ENCODE results near the gene TNNI3K.
A peak's percentile ranks its signal among the peaks of the same experiment; 100 is the strongest.
"Not testable (repeated sequence)": the region's sequence is repeated elsewhere in the genome, so short reads cannot be mapped to it uniquely, and the experiment has no call there.

Gene TNNI3K, protein sequence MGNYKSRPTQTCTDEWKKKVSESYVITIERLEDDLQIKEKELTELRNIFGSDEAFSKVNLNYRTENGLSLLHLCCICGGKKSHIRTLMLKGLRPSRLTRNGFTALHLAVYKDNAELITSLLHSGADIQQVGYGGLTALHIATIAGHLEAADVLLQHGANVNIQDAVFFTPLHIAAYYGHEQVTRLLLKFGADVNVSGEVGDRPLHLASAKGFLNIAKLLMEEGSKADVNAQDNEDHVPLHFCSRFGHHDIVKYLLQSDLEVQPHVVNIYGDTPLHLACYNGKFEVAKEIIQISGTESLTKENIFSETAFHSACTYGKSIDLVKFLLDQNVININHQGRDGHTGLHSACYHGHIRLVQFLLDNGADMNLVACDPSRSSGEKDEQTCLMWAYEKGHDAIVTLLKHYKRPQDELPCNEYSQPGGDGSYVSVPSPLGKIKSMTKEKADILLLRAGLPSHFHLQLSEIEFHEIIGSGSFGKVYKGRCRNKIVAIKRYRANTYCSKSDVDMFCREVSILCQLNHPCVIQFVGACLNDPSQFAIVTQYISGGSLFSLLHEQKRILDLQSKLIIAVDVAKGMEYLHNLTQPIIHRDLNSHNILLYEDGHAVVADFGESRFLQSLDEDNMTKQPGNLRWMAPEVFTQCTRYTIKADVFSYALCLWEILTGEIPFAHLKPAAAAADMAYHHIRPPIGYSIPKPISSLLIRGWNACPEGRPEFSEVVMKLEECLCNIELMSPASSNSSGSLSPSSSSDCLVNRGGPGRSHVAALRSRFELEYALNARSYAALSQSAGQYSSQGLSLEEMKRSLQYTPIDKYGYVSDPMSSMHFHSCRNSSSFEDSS

DNA sequence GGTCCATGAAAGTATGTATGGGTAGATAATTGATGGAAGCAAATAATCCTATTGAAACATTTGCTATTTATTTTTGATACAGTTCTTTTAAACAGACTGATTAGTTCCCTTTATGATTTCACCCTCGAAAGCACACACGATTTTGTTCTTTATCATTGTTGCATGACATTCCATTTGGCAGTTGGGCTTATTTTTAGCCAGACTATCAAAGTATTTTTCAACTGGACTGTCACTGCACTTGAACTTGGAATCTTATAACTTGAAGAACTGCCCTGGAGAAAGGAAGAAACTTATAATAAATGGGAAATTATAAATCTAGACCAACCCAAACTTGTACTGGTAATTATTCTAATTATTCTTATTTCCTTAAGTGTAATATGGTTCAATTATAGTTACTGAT lies at the start of gene TNNI3K:
Gene TNNI3K, plus strand, starts transcription at position 235 of the 400 bp plus-strand sequence. Its CDS starts 65 bp downstream, at position 300.
- no peak for DNase-seq

DNA sequence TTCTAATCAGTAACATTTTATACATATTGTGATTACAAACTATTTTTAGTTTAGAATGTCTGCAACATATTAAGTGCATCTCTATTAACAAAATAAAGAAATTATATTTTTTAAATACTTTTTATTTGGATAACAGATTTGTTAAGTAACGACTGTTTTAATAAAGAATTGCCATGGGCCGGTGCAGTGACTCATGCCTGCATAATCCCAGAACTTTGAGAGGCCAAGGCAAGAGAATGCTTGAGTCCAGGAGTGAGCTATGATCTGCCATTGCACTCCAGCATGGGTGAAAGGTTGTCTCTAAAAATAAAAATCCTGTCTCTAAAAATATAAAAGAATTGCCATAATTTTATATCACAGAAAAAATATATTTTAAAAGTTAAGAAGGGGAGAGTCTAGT lies 41.3 kb upstream of the TNNI3K start:
- no peak for DNase-seq

DNA sequence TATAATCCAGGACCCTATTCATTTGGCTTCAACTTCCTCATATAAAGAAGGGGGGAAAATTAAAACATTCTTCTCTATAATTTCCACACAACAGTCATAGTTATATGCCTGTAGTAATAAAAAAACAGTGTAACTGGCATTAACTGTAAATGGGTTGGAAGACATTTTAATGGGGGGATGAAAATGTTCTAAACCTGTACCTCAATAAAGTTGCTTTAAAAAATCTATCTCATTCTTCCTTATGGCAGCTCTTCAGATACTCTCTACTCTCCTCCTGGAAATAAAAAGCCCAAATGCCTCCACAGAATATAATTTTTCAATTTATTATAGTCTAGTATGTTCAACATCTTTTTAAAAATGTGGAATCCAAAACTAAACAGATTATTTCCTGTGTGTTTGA lies 39.8 kb upstream of the TNNI3K start:
- no peak for DNase-seq

DNA sequence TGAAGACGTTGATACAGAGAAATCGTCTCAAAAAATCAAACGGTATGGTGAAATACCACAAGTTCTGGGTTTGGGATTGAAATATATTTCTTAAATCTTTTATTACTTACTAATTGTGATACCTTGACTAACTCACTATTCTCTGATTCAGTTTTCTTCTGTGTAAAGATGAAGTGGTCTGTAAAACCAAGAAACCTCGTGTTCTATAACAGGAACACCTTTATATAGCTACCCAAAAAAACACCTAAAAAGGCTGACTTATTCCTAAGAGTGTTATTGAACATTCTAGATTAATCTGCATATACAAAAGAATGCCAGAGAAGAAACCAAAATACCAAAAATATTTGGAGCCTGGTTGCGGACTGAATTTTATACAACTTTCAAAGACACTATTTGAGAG lies 37.9 kb upstream of the TNNI3K start:
- no peak for DNase-seq

DNA sequence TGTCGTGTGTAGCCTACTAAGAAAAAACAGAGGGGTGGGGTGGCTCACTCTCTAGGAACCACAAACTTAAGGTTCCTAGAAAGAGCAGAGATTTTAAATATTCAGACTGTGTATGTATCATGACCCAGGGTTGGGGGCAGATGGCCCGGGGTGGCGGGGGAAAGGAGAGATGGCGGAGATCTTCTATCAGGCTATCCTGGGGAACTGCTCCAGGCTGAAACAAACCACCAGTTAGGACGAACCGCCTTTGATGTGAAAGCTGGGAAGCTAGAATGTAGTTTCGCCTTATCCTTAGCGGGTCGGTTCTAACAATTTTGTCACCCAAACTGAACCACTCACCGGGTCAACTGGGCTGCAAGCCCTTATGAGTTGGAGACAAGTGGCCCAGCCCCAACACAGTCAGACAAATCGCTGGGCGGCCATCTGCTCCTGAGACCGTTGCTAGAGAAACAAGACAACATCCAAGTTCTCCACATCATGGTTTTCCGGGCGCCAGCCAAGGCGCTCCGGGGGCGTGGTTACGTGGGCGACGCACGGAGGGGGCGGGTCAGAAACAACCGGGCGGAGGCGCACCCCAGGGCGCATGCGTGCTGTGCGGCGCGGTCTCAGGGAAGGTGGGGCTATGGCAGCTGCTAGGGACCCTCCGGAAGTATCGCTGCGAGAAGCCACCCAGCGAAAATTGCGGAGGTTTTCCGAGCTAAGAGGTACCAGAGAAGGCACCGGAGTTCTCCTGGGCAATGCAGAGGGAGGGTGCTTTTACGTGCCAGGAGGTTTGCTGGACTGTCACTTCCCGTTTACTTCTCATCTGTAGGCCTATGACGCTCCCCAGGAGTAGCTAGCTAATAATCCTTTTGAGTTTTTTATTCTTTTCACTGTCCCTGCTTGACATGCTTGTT lies 37.3 kb upstream of the TNNI3K start, which contains the start of the genes FPGT and LRRIQ3:
Gene FPGT, plus strand, starts transcription at position 586 of the 896 bp plus-strand sequence. Its CDS starts 37 bp downstream, at position 623.
Gene LRRIQ3, minus strand, starts transcription at position 520 of the 896 bp plus-strand sequence. CDS start 14,492 bp downstream, outside the sequence.
- peak; percentile 96 for DNase-seq

DNA sequence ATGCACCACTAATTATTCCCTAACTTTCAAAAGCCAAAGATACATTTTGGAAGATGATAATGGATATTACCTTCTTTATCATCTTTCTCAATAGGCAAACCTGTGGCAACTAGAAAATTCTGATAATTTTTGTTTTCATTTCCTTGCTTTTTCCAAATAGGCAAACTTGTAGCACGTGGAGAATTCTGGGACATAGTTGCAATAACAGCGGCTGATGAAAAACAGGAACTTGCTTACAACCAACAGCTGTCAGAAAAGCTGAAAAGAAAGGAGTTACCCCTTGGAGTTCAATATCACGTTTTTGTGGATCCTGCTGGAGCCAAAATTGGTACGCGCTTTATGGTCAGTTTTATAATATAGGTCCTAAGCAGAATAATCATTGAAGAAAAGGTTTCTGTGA lies 35.7 kb upstream of the TNNI3K start:
- DNase-seq = no peak

DNA sequence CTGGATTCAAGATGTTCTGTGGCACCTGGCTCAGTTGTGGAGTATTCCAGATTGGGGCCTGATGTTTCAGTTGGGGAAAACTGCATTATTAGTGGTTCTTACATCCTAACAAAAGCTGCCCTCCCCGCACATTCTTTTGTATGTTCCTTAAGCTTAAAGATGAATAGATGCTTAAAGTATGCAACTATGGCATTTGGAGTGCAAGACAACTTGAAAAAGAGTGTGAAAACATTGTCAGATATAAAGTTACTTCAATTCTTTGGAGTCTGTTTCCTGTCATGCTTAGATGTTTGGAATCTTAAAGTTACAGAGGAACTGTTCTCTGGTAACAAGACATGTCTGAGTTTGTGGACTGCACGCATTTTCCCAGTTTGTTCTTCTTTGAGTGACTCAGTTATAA lies 29.9 kb upstream of the TNNI3K start:
- DNase-seq = no peak

DNA sequence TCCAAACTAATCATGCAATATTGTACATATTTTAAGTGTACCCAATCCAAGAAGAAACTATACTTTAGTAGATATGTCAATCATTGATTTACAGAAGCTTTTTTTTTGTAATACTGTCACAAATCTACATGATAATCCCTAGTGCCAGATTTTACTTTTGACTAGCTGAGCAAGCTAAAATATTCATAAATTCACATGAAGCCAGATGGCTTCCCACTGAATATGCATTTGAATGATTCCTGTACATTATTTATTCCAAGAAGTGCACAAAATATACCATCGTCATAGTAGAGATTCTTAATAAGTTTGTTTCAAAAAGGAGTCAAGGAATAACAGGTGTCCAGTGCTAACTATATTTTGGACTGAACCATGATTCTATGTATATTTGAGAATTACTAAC lies 20.0 kb upstream of the TNNI3K start:
- no peak for DNase-seq

DNA sequence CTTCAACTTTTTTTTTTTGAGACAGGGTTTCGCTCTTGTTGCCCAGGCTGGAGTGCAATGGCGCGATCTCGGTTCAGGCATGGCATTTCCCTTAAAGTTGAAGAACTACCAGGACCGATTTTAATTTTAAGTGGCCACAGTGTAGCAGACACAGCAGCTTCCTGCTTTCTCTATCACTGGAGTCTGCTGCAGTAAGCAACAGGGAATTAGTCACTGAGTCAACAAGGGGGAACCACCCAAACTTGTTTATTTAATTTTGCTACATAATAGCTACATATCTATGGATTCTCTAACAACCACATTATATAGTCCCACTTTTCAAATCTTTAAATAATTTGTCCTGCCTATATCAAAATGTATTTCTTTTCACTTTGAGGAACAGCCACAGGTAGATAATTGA lies 12.5 kb upstream of the TNNI3K start:
- DNase-seq = no peak

DNA sequence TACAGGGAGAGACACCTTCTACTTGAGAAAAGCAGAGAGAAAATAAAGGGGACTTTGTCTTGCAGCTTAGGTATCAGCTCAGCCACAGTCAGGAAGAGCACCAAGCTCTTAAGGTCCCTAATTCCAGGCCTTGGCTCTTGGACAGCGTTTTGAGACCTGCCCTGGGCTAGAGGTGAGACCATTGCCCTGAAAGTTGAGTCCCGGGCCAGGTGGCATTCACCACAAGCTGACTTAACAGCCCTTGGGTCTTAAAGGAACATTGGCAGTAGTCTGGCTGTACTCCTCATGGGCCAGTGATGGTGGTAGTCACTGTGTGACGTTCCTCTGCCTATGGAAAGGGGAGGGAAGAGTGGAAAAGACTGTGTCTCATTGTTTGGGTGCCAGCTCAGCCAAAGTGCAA lies 11.7 kb upstream of the TNNI3K start:
- DNase-seq = no peak

DNA sequence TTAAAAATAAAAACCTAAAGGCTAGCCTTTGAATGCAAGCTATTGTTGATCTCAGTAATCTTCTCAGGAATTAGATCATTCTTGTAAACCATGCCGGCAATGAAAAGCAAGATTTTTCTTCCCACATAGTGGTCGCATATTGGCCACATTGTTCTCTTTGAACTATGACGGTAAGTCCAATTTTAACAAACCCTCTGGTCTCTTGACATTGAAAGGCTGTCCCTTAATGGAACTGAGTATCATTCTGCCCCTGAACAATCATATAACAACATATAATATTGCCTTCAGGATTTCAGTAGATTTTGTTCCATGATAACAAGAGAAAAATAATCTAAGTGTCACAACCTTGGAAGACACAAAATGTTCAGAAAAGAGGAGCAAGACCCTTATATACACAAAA lies 1.3 kb downstream of the TNNI3K start:
- DNase-seq = no peak

DNA sequence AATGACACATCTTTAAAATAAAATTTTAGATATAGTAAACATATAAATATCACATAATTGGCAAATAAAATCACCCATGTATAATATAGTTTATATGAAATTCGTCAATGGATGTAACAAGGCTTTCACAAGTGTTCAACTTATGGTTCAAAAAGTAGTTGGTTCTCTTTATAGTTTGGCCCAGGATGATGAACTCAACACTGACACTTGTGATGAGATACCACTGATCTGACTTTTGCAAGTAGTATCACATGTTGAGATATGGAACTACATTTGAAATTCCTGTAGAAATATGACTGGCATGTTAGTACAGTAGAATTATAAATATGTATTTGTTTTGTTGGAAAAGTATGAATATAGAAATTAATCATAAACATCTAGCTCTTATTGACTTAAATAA lies 1.8 kb downstream of the TNNI3K start:
- DNase-seq = no peak

DNA sequence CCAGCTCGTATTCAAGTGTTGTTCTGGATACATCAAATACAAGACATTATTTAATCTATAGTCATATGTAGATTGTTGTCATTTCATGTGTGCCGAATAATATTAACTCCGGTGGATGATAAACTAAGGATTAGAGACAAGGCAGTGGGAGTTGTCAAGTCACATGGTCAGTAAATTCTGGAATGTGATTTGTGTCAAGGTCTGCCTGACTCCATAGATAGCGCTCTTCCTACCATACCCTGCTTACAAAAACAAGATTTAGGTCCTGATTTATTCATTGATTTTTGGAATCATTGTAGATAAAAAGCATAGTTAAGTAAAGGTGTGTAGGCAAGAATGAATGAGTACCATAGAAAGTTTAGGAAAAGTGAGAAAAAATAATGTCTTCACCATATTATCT lies 2.6 kb downstream of the TNNI3K start:
- no peak for DNase-seq

DNA sequence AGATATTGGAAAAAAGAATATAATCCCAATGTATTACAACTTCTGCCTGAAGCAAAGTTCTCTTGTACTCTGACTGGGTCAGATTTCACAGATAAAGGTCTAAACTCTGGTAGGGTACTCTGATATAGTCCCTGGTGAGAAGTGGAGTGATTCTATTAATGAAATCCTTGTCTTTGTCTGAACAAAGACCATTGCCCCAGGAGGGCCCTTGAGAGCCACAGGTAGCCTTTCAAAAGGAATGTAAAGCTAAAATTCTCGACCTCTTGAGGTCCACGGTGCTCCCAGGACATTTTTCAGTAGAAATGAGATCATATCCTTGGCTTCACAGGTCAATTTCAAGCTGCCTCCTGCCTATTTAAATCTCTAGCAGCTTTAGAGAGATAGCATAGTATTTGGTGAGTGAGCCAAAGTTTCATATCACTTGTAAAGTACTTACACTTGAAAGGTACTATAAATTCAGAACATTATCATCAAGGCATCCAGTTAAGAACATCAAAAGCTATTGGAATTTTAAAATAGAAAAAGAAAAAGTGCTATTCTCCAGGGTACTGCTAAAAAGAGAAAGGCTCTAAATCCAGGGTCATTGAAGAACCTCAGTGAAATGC lies 10.1 kb downstream of the TNNI3K start:
- no peak for DNase-seq

DNA sequence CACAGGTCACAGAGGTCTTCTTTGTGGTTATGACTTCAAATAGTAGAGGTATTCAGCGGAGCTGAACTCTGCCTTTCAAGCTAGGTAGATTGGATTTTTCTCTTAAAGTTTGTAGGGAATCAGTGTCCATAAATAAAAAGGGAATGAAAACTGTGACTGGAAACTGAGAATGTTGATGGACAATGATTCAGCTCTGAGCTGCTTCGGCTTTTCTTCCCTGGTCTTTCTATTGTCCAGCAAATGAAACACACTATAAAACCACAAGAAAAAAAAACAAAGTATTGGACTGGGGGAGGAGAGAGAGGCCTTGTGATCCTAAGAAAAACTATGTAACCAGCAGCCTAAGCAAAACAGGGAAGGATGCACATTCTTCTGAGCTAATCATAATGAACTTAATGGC lies 11.1 kb downstream of the TNNI3K start:
- no peak for DNase-seq

DNA sequence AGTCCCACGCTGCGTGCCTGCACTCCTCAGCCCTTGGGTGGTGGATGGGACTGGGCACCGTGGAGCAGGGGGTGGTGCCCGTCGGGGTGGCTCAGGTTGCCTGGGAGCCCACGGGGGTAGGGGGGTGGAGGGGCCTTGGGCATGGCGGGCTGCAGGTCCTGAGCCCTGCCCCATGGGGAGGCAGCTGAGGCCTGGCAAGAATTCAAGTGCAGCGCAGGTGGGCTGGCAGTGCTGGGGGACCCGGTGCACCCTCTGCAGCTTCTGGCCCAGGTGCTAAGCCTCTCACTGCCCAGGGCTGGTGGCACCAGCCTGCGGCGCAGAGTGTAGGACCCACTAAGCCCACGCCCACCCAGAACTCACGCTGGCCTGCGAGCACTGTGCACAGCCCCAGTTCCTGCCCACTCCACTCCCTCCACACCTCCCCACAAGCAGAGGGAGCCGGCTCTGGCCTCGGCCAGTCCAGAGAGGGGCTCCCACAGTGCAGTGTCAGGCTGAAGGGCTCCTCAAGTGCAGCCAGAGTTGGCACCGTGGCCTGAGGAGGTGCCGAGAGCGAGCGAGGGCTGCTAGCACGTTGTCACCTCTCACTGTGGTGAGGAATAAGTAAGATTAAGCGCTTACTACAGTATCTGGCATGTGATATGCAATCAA lies 12.8 kb downstream of the TNNI3K start:
- no peak for DNase-seq

DNA sequence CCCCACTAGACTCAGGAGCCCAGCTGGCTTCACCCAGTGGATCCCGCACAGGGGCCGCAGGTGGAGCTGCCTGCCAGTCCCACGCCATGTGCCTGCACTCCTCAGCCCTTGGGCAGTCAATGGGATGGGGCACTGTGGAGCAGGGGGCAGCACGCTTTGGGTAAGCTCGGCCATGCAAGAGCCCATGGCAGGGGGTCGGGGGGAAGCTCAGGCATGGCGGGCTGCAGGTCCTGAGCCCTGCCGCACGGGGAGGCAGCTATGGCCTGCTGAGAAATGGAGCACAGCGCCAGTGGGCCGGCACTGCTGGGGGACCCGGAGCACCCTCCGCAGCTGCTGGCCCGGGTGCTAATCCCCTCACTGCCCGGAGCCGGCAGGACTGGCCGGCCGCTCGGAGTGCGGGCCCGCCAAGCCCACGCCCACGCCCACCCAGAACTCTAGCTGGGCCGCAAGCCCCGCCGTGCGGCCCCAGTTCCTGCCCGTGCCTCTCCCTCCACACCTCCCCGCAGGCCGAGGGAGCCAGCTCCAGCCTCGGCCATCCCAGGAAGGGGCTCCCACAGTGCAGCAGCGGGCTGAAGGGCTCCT lies 18.1 kb downstream of the TNNI3K start:
- not testable (repeated sequence) for DNase-seq

DNA sequence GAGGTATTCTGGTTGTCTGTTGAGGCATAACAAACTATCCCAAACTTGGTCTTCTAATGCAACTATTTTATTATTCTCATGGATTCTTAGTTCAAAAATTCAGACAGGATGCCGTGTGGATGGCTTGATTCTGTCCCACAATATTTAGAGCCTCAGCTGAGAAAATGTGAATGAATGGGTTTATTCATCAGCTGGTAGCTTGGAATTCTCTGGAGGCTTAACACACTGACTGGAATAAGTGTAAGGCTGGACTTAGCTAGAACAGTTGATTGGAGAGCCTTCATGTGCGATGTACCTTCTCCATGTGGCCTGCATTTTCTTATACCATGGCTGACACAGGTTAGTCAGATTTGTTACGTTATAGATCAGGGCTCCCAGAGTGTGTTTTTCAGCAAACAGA lies 30.8 kb downstream of the TNNI3K start:
- no peak for DNase-seq

DNA sequence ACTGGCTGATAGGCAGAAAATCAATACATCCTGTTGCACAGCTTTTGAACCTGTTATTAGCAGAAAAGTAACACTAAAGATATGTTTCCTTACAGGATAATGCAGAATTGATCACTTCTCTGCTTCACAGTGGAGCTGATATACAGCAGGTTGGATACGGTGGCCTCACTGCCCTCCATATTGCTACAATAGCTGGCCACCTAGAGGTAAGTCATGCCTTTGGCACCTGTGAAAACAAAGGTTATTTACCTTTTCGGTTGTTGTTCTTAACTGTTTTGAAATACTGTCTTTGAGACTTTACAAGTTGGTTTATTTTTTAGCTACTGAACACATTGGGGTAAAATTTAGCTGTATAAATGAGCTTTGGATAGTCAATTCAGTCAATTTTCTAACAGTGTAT lies 36.3 kb downstream of the TNNI3K start:
- DNase-seq = no peak

DNA sequence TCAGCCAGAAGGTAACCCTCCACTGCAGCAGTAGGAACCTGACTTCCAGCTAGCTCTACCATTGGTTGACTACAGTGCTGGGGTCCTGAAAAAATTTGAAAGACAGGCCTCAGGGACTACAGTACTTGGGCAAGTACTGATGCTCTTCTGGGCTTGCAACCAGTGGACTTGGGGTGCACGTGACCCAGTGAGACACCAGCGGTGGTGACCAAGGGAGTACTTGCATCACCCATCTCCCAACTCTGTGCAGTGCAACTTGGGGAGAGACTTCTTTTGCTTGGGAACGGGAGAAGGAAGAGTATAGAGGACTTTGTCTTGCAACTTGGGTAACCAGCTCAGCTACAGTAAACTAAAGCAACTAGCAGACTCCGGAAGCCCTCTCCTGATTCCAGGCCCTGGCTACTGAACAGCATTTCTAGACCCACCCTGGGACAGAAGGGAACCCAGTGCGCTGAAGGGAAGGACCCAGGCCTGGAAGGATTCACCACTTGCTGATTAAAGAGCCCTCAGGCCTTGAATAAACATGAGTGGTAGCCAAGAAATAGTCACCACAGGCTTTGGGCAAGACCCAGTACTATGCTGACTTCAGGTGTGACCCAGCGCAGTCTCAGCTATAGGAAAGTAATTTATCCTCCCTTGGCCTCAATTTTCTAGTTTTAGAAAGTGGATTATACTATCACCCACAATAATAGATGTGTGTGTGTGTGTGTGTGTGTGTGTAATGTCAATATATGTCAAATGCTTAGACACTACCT lies 45.6 kb downstream of the TNNI3K start:
- DNase-seq = no peak

DNA sequence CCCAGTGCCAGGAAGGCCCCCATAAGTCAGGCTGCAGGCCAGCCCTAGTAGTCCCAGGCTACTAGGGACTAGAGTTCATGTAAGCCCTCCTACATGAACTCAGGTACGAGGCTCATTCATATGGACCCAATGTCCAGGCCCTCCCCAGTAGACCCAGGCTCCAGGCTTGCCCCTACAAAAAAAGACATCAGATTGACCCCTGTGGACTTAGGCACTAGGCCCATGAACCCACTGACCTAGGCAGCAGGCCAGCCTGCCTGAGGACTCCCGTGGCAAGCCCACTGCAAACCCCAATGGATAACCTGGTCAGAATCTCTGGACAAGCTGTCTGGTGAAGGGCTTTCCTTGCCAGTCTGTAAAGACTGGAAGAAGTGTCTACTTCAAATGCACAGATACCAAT lies 51.2 kb downstream of the TNNI3K start:
- no peak for DNase-seq

Data from activated CD4-positive, alpha-beta T cell treated with anti-CD3 and anti-CD28 coated beads, Interleukin-2, amount 50 U/mL, for 1 hour (primary cell).